Gastroesophageal sphincter (tissue), 3 donors: Measurements from ENCODE around the gene PIGU.

Experiments
- CTCF ChIP-seq, 4 experiments: fragments of 200-600 bp in 2 of 4; fragments of 450-650 bp in 2 of 4; sonication (generic) in 1 of 4; IDR thresholded peaks; one replicate each; pipeline ENCODE4 v1.5.1; 2017 to 2019; ENCODE audit warnings: antibody characterized with exemption in 4 of 4, mild to moderate bottlenecking in 2 of 4, moderate library complexity in 2 of 4
- POLR2AphosphoS5 ChIP-seq: sonication (generic); formaldehyde crosslinking; IDR thresholded peaks from one replicate; pipeline ENCODE4 v1.6.1; 2017; ENCODE audit warnings: antibody characterized with exemption

- no peak for TF ChIP-seq CTCF (IDR thresholded peaks at IDR 0.05)
- no peak for TF ChIP-seq POLR2AphosphoS5
Measured at GRCh38 chr20:34529742-34530141, 147.2 kb downstream of the PIGU start.
